K562 (cell line): ENCODE results near the gene HMG20B. TPM values are rescaled to one million over a fixed set of nuclear protein-coding genes. Genes with fewer than 3 reads are reported as not detected.
A peak's percentile ranks its signal among the peaks of the same experiment; 100 is the strongest.

ENCODE experiments used
- BCOR ChIP-seq: fragments of 450-650 bp; IDR thresholded peaks from 2 replicates; pipeline ENCODE4 v1.6.1; 2016
- C11orf30 ChIP-seq: fragments of 450-650 bp; IDR thresholded peaks from 2 replicates; pipeline ENCODE4 v1.6.1; 2016; ENCODE audit warnings: low read depth, mild to moderate bottlenecking
- CUX1 ChIP-seq: fragments of 200-800 bp; sonication (Bioruptor generic); IDR thresholded peaks from 2 replicates; pipeline ENCODE4 v1.6.1; 2016; ENCODE audit warnings: missing genetic modification characterization, missing compliant biosample characterization
- EGR1 ChIP-seq: fragments of 450-650 bp; conservative IDR thresholded peaks from 2 replicates; pipeline ENCODE4 v1.6.1; 2017; ENCODE audit warnings: mild to moderate bottlenecking
- ELF4 ChIP-seq: fragments of 450-650 bp; formaldehyde crosslinking; IDR thresholded peaks from 2 replicates; pipeline ENCODE4 v1.4.0; 2022; ENCODE audit warnings: missing genetic modification characterization
- ETV6 ChIP-seq, 3 experiments: fragments of 150-350 bp in 1 of 3; sonication (generic) in 1 of 3; formaldehyde crosslinking in 1 of 3; IDR thresholded peaks; 2 replicates each; pipeline versions ENCODE4 v1.6.1 to v1.8.0; 2014 to 2022; ENCODE audit warnings: borderline replicate concordance in 2 of 3, low read depth in 2 of 3, antibody characterized with exemption in 1 of 3, low read length in 1 of 3, mild to moderate bottlenecking in 1 of 3, missing genetic modification reagents in 1 of 3
- FOXP1 ChIP-seq: sonication (generic); formaldehyde crosslinking; IDR thresholded peaks from 2 replicates; pipeline ENCODE4 v1.8.0; 2022; ENCODE audit warnings: mild to moderate bottlenecking, missing genetic modification reagents
- HDGF ChIP-seq: fragments of 450-650 bp; IDR thresholded peaks from 2 replicates; pipeline ENCODE4 v1.6.1; 2016
- HOMEZ ChIP-seq: fragments of 250-450 bp; sonication (Bioruptor Pico); IDR thresholded peaks from 2 replicates; pipeline ENCODE4 v1.4.0; 2020; ENCODE audit warnings: mild to moderate bottlenecking, moderate library complexity
- JUND ChIP-seq, 2 experiments: IDR thresholded peaks; 2 replicates in 1 of 2; 3 replicates in 1 of 2; pipeline ENCODE4 v1.6.1; 2011; ENCODE audit warnings: borderline replicate concordance in 2 of 2, low read depth in 2 of 2, low read length in 2 of 2, improper control_type of control experiment in 1 of 2, missing biosample characterization in 1 of 2, missing genetic modification characterization in 1 of 2, missing genetic modification reagents in 1 of 2
- LEF1 ChIP-seq: fragments of 450-650 bp; IDR thresholded peaks from 2 replicates; pipeline ENCODE4 v1.6.1; 2016; ENCODE audit warnings: mild to moderate bottlenecking
- MITF ChIP-seq: IDR thresholded peaks from 2 replicates; pipeline ENCODE4 v1.6.1; 2014; ENCODE audit warnings: antibody characterized with exemption
- MTA3 ChIP-seq: fragments of 450-650 bp; formaldehyde crosslinking; IDR thresholded peaks from 2 replicates; pipeline ENCODE4 v1.6.1; 2017; ENCODE audit warnings: mild to moderate bottlenecking, borderline replicate concordance
- POLR2A ChIP-seq: fragments of 450-650 bp; conservative IDR thresholded peaks from 2 replicates; pipeline ENCODE4 v1.6.1; 2016
- RAD21 ChIP-seq, 2 experiments: fragments of 250-450 bp in 1 of 2; fragments of 450-650 bp in 1 of 2; sonication (Bioruptor Pico) in 1 of 2; formaldehyde crosslinking in 1 of 2; IDR thresholded peaks in 1 of 2; conservative IDR thresholded peaks in 1 of 2; 2 replicates each; pipeline versions ENCODE4 v1.4.0 to v1.8.0; 2020 to 2022; ENCODE audit warnings: mild to moderate bottlenecking in 2 of 2, moderate library complexity in 1 of 2
- SMAD4 ChIP-seq: fragments of 250-450 bp; sonication (Bioruptor Pico); conservative IDR thresholded peaks from 2 replicates; pipeline ENCODE4 v1.8.0; 2021; ENCODE audit warnings: inconsistent platforms, mild to moderate bottlenecking, moderate library complexity
- SRF ChIP-seq, 2 experiments: fragments of 250-450, 450-650 bp in 1 of 2; sonication (Bioruptor Pico) in 1 of 2; sonication (generic) in 1 of 2; formaldehyde crosslinking; IDR thresholded peaks; 2 replicates each; pipeline versions ENCODE4 v1.5.0 to v1.5.1; 2020 to 2022; ENCODE audit warnings: mild to moderate bottlenecking in 1 of 2, missing genetic modification reagents in 1 of 2
- ZNF584 ChIP-seq: fragments of 200-800 bp; sonication (Bioruptor generic); IDR thresholded peaks from 2 replicates; pipeline ENCODE4 v1.6.1; 2016; ENCODE audit warnings: low read depth, mild to moderate bottlenecking, missing genetic modification characterization, missing compliant biosample characterization
- polyA plus RNA-seq, 8 experiments: library from polyadenylated mRNA; depleted of rRNA in 4 of 8; stranded (reverse) in 5 of 8; unstranded in 3 of 8; fragments of >200 nt; fragmentation: Nextera tagmentation in 2 of 8; fragmentation: Illumina TruSeq in 1 of 8; extraction: Ambion mirVana in 2 of 8; extraction: Trizol in 1 of 8; gene quantifications; 2 replicates each; pipeline versions ENCODE4 v1.2.1 to v1.2.3, GENCODE V29; 2011 to 2014; ENCODE audit warnings: inconsistent platforms in 1 of 8, missing spikeins in 1 of 8
- total RNA-seq, 7 experiments: library from RNA; depleted of rRNA in 6 of 7; stranded (reverse); fragments of >200 nt in 6 of 7; fragmentation: Illumina TruSeq in 2 of 7; extraction: Trizol in 2 of 7; gene quantifications; 2 replicates each; pipeline versions ENCODE4 v1.2.1 to v1.2.3, GENCODE V29; 2011 to 2021; ENCODE audit warnings: low replicate concordance in 1 of 7

HMG20B gene
- total and polyA plus RNA-seq, 9 of the 15 experiments (the other 6 are each of a cell fraction or from before 2014, with no cell fraction given) = 0.35 to 172 (median 38.6) TPM

- TF ChIP-seq MTA3 (no peak), C11orf30 (no peak), ELF4 (CRISPR knock-in tag) (no peak), ETV6 (IDR thresholded peaks at IDR 0.05; ENCODE audit: borderline replicate concordance in 1 of 2, low read depth in 2 of 2, low read length in 1 of 2) (0 out of 4 replicates have a peak, but pooled peaks of 1 of the 2 experiments have one; percentile 12), ETV6 (CRISPR knock-in tag; IDR thresholded peaks at IDR 0.05; ENCODE audit: borderline replicate concordance) (no peak), HOMEZ (CRISPR knock-in tag) (no peak), POLR2A (peak; percentile 61), CUX1 (no peak), JUND (IDR thresholded peaks at IDR 0.05; ENCODE audit: borderline replicate concordance, low read depth, low read length) (0 out of 2 replicates have a peak, but pooled peaks have one; percentile 39), JUND (tag; IDR thresholded peaks at IDR 0.05; ENCODE audit: borderline replicate concordance, low read depth, low read length) (no peak; the same call in 2 of the 3 replicates), SMAD4 (CRISPR knock-in tag) (peak; percentile 63), EGR1 (peak; percentile 77), LEF1 (peak; percentile 48; the same call in 1 of the 2 replicates), RAD21 (CRISPR knock-in tag; conservative IDR thresholded peaks at IDR 0.05 in 1 of 2, IDR thresholded peaks at IDR 0.05 in 1 of 2) (peak in 1 of 2 experiments; percentile 3; a peak in 1 of 4 replicates), SRF (CRISPR knock-in tag; IDR thresholded peaks at IDR 0.05) (peak in 1 of 2 experiments; percentile 16; a peak in 1 of 4 replicates), HDGF (peak; percentile 99), FOXP1 (CRISPR knock-in tag) (no peak), ZNF584 (CRISPR knock-in tag) (0 out of 2 replicates have a peak, but pooled peaks have one; percentile 44), BCOR (peak; percentile 70), MITF (no peak)
These were observed 35.4 kb downstream of the HMG20B start (continued) for GRCh38 chr19:3608079-3608641.
